DMS53 (cell line): ENCODE results near the gene BORCS5.

Experiments used
- DNase-seq: peaks from one replicate; lab custom pipeline; 2025; lab: John Stamatoyannopoulos, UW

Gene BORCS5

GRCh38 chr12:12432364-12432763, 75.5 kb downstream of the BORCS5 start:
- DNase-seq = peak; percentile 57

- no peak for DNase-seq
Observed at GRCh38 chr12:12433203-12433731, 76.4 kb downstream of the BORCS5 start.

GRCh38 chr12:12436831-12437345, 80.0 kb downstream of the BORCS5 start:
- no peak for DNase-seq

- no peak for DNase-seq
Observed at GRCh38 chr12:12439636-12440035, 82.8 kb downstream of the BORCS5 start.

GRCh38 chr12:12440784-12441428, 84.0 kb downstream of the BORCS5 start:
- peak; percentile 41 for DNase-seq

GRCh38 chr12:12441429-12441807, 84.5 kb downstream of the BORCS5 start:
- DNase-seq = no peak

- no peak for DNase-seq
Observed at GRCh38 chr12:12441843-12442461, 85.1 kb downstream of the BORCS5 start.

GRCh38 chr12:12442548-12443071, 85.7 kb downstream of the BORCS5 start:
- peak; percentile 22 for DNase-seq

- no peak for DNase-seq
Observed at GRCh38 chr12:12443431-12443878, 86.6 kb downstream of the BORCS5 start.

- DNase-seq = no peak
Observed at GRCh38 chr12:12445165-12445881, 88.4 kb downstream of the BORCS5 start.

- no peak for DNase-seq
Observed at GRCh38 chr12:12445882-12446181, 89.0 kb downstream of the BORCS5 start.

GRCh38 chr12:12446786-12447185, 89.9 kb downstream of the BORCS5 start:
- DNase-seq = no peak

- DNase-seq = no peak
Observed at GRCh38 chr12:12447236-12447635, 90.4 kb downstream of the BORCS5 start.

- DNase-seq = no peak
Observed at GRCh38 chr12:12447837-12448236, 91.0 kb downstream of the BORCS5 start.

- no peak for DNase-seq
Observed at GRCh38 chr12:12449533-12450025, 92.7 kb downstream of the BORCS5 start.

GRCh38 chr12:12450043-12450471, 93.2 kb downstream of the BORCS5 start:
- no peak for DNase-seq

- no peak for DNase-seq
Observed at GRCh38 chr12:12451098-12451497, 94.2 kb downstream of the BORCS5 start.

GRCh38 chr12:12452326-12452902, 95.5 kb downstream of the BORCS5 start:
- no peak for DNase-seq

GRCh38 chr12:12453635-12454034, 96.8 kb downstream of the BORCS5 start:
- DNase-seq = no peak

GRCh38 chr12:12454315-12454714, 97.4 kb downstream of the BORCS5 start:
- no peak for DNase-seq

- DNase-seq = no peak
Observed at GRCh38 chr12:12456637-12457036, 99.8 kb downstream of the BORCS5 start.
